Measurements from ENCODE around the gene SERPINB8. TPM values are rescaled to one million over a fixed set of nuclear protein-coding genes. Genes with fewer than 3 reads are reported as not detected.
A peak's percentile ranks its signal among the peaks of the same experiment; 100 is the strongest.

Gene SERPINB8
- total and polyA plus RNA-seq, 8 donors = 2.8 to 11.5 (median 4.0) TPM

DNA sequence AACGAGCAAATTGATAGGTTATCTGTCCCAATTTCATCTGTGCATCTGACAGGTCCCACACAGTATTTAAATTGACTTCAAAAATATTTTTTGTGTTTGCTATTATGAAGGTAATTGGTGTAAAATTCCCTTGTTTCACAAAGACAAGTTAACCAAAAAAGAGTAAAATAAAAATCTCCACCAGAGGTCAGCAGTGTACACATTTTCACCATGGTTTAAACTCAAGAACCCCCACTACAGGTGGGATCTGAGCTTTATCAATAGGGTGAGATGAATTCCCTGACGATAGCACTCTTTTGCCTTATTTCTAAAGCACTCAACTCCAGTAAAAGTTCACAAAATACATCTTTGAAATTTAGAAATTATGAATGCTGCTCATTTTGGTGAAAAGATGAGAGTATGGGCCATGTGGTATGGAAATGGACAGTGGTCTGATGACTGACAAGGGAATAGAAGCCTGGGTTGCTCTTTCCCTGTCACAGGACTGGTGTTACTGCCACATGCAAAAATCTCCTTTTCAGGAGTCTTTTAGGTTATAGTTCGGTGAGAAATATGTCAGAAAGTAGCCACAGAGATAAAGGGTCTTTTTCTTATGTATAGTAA lies 68.0 kb downstream of the SERPINB8 start:
- no peaks in the 10 kb centered on the region for H3K4me1 ChIP-seq
- no peaks in the 10 kb centered on the region for H3K9me3 ChIP-seq
- FAIRE-seq (peak; percentile 37), ATAC-seq (peak in 2 of 4 donors; percentile 51 to 54), DNase-seq (no peak)
- intact Hi-C loops (cut with DNase I) = loop anchor here in 1 of 3 donors (10.0 kb wide), 1 partner anchor 1057 kb away; no protein-coding TSS in a partner anchor
- WGBS, 2 donors = 13 to 17% methylated on average over 3 of the region's 3 CpGs
- no peaks in the 10 kb centered on the region for H3K36me3 ChIP-seq
- TF ChIP-seq, protein P1, sequence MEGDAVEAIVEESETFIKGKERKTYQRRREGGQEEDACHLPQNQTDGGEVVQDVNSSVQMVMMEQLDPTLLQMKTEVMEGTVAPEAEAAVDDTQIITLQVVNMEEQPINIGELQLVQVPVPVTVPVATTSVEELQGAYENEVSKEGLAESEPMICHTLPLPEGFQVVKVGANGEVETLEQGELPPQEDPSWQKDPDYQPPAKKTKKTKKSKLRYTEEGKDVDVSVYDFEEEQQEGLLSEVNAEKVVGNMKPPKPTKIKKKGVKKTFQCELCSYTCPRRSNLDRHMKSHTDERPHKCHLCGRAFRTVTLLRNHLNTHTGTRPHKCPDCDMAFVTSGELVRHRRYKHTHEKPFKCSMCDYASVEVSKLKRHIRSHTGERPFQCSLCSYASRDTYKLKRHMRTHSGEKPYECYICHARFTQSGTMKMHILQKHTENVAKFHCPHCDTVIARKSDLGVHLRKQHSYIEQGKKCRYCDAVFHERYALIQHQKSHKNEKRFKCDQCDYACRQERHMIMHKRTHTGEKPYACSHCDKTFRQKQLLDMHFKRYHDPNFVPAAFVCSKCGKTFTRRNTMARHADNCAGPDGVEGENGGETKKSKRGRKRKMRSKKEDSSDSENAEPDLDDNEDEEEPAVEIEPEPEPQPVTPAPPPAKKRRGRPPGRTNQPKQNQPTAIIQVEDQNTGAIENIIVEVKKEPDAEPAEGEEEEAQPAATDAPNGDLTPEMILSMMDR (IDR thresholded peaks at IDR 0.05) = peak in 3 of 4 donors; percentile 29 to 43 (median 43)
- no peaks in the 10 kb centered on the region for H3K27me3 ChIP-seq
- H3K27ac ChIP-seq = no peak overlapping the region
- H3K4me3 ChIP-seq = no peak overlapping the region

Other genes with a start within 250 kb of the SERPINB8 start
- not detected for gene SERPINB7, start 194.7 kb upstream of the SERPINB8 start, total RNA-seq
- not detected for gene SERPINB7, start 194.7 kb upstream of the SERPINB8 start, polyA plus RNA-seq
- gene SERPINB2, start 82.4 kb upstream of the SERPINB8 start, total RNA-seq = 1 to 10 TPM in 2 of 6 donors, under 1 TPM in 3, not detected in 1; 0.22 to 9.7 (median 0.40) TPM
- under 1 TPM; 0.46 to 0.52 TPM for gene SERPINB2, start 82.4 kb upstream of the SERPINB8 start, polyA plus RNA-seq
- gene SERPINB10, start 62.1 kb upstream of the SERPINB8 start, total RNA-seq = not detected
- not detected for gene SERPINB10, start 62.1 kb upstream of the SERPINB8 start, polyA plus RNA-seq
- 1 to 10 TPM in 1 of 6 donors, under 1 TPM in 1, not detected in 4; 0.24 to 3.2 TPM for gene HMSD, start 20.8 kb upstream of the SERPINB8 start, total RNA-seq
- under 1 TPM; 0.08 to 0.42 TPM for gene HMSD, start 20.8 kb upstream of the SERPINB8 start, polyA plus RNA-seq
- gene LINC00305, start 179.0 kb downstream of the SERPINB8 start, total RNA-seq = not detected
- gene LINC00305, start 179.0 kb downstream of the SERPINB8 start, polyA plus RNA-seq = under 1 TPM; 0.09 to 0.23 TPM